ENCODE measurements around the gene ESPNL.

ESPNL gene

DNA sequence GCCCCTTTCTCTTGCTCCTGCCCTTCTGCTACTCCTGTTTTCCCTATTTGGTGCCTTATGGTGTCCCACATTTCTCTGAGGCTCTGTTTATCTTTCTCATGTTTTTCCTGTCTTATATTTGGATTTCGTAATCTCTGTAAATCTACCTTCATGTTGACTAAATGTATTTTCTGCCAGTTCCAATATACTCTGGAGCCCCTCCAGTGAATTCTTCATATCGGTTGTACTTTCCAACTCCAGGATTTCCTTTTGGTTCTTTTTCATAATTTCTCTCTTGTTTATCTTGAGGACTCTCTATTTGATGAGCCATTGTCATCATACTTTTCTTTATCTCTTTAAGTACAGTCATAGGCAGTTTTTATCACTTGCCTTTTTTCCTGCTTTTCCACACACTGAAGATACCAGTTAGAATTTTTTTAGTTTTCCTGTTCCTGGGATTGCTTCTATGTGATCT lies 20.2 kb upstream of the ESPNL start:
- DNase-seq (ENCODE audit: low spot score), result no peak

- no peak for DNase-seq (ENCODE audit: low spot score)
Observed at GRCh38 chr2:238080518-238080917, 19.6 kb upstream of the ESPNL start.

DNA sequence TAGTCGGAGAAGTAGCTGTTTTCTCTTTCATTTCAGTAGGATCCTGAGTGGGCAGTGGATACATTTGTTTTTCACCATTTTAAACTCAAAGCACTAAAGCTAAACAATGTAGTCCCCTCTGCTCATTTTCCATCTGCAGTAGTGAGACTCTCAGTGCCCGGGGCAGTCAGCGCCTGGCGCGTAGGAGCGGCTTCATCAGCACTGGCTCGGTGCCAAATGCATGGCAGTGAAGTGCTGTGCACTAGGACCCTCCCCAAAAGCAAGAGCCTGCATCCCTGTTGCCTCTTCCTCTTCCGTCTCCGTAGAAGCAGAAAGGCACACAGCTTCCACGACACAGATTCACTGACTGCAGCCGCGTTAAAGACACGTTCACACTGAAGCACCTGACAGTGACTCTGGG lies 19.0 kb upstream of the ESPNL start:
- DNase-seq (ENCODE audit: low spot score), result no peak

DNA sequence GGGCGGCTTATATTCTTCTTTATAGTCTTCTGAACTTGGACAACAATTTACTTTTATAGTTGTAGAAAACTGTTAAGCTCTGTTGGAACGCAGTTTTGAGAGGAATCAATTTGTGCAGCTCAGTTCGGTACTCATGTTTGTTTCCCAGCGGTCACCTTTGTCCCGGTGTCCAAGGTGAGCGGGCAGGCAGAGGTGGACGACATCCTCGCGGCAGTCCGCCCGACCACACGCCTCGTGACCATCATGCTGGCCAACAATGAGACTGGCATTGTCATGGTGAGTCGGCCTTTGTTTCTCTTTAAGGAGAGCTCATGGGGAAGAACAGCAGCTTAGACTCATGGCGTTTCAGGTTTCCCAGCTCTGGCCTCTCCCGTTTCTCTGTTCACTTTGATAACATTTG lies 18.6 kb upstream of the ESPNL start:
- no peak for DNase-seq (ENCODE audit: low spot score)

GRCh38 chr2:238082151-238082550 lies 18.0 kb upstream of the ESPNL start:
- no peak for DNase-seq (ENCODE audit: low spot score)

DNA sequence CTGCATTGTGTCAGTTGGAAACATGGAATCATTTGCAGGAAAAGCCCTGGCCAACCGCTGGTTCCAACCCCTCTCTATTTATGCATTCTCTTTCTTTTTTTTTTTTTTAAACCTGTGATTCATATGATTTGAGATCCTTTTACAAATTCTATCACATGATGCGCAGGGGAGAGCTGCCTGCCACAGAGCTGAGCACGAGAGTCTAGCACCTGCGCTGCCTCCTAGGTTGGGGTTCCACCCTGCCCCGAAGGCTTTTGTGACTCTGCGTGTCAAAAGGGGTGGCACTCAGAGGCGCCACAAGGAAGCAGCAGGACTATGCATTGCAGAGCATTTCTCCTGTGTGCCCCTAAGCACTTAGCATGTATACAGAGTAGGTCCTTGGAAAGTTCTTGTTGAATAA lies 17.3 kb upstream of the ESPNL start:
- DNase-seq (ENCODE audit: low spot score), result no peak

DNA sequence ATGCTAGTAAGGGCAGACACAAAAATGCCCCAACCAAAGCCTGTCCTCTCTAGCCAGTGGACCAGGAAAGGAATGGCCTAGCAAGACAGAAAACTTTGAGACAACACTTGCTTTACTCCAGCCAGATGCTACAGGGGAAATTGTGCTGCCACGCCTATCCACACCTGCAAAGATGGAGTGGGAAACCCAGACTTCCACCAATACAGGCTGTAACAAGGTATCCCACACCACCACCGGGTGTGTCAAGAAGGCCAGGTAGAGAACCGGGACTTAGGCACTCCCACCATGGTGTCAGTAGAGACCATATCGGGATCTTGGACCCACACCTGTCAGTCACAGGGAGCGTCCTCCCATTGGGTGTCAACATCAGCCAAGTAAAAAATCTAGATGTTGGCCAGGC lies 16.2 kb upstream of the ESPNL start:
- DNase-seq (ENCODE audit: low spot score), result no peak

- DNase-seq (ENCODE audit: low spot score), result no peak
Observed at GRCh38 chr2:238084761-238085160, 15.4 kb upstream of the ESPNL start.

GRCh38 chr2:238085899-238086298 lies 14.2 kb upstream of the ESPNL start:
- DNase-seq (ENCODE audit: low spot score), result no peak

GRCh38 chr2:238087211-238087610 lies 12.9 kb upstream of the ESPNL start:
- DNase-seq (ENCODE audit: low spot score), result no peak

DNA sequence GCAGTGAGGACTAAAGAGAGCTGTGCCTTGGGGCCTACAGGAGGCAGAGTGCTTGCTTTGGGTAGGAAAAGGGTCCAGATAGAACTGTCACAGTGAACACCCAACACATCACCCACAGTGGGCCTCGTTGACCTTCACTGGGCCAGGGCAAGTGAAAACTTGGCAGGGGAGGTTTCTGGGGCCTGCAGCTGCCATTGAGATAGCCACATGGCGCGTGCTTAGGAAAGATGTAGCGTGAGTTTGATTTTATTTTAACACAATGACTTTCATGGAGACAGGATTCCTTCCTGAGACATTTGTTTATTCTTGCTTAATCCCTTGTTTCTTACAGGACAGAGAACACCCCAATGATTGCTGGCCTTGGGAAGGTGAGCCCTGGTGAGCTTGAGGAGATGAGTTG lies 9.3 kb upstream of the ESPNL start:
- no peak for DNase-seq (ENCODE audit: low spot score)

GRCh38 chr2:238091436-238092060 lies 8.6 kb upstream of the ESPNL start:
- DNase-seq (ENCODE audit: low spot score), result no peak

DNA sequence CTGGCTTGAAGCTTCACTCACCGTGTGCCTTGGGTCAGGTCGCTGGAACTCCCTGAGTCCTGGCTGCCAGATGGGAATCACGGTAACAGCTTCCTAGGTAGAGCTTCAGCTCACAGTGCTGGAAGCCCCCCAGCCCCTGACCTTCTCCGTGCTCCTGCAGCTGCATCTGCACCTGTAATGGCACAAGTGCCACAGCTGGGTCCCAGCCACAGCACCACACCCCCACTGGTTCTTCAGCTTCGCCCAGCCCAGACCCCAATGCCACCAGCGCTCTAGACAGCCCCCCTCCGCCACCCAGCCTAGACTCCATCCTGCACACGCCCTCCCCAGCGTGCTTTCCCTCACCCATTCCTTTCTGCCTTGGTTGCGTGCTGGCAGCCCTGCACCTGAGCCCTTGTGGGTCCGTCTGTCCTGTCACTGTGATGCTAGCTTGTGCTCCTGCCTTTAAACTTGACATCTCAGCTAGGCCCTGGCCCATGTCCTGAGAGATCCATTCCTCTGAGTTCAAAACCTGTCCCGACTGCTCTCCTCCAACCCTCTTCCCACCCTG lies 7.6 kb upstream of the ESPNL start:
- DNase-seq (ENCODE audit: low spot score), result no peak

- DNase-seq (ENCODE audit: low spot score), result no peak
Observed at GRCh38 chr2:238093181-238094140, 6.7 kb upstream of the ESPNL start.

GRCh38 chr2:238094438-238095022 lies 5.6 kb upstream of the ESPNL start:
- DNase-seq (ENCODE audit: low spot score), result no peak

DNA sequence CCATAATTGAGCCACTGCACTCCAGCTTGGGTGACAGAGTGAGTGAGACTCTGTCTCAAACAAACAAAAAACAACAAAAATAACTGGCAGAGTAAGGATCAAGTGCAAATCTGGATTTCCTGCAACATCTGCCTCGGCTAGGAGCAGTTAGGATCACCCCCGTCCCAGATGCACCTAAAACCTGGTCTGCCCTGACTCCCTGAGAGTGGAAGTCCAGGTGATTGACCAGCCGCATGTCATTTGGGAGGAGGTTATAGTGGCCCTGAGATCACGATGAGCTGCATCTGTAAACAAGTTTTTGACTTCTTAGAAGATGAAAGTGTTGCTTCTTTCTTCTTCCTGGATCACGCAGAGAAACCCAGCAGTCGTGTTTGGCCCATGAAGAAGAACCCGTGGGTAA lies 5.0 kb upstream of the ESPNL start:
- DNase-seq (ENCODE audit: low spot score), result no peak

- DNase-seq (ENCODE audit: low spot score), result no peak
Observed at GRCh38 chr2:238096311-238097011, 3.7 kb upstream of the ESPNL start.

- DNase-seq (ENCODE audit: low spot score), result no peak
Observed at GRCh38 chr2:238097201-238097987, 2.7 kb upstream of the ESPNL start.

DNA sequence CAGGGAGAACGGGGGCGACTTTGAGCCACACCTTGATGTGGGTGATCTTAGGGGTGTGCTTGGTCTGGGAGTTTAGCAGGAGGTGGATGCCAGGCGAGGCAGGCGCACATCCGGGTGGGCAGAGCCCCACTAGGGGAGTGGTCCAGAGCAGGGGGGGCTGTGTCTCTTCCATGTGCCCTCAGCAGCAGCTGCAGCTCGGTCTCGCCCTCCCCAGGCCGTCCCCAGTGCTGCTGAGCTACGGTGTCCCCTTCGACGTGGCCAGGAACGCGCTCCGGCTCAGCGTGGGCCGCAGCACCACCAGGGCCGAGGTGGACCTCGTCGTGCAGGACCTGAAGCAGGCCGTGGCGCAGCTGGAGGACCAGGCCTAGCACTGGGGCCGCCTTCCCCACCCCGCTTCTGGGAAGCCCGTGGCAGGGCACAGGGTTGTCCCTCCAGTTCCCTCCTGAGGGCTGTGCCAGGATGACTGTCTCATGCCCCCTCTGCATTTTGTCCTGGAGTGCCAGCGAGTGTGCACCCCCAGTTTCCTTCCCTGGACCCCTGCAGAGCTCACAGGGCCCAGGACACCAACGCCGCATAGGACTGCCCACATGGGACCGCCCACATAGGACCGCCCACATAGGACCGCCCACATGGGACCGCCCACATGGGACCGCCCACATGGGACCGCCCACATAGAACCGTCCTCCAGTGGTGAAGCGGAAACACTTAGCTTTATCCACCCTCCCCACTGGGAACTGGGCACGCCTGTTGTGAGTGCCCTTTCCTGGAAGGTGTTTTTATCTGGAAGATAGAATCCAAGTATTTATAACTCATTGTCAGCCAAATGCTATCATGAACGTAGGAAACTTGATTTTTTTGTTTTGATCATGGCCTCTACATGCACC lies 1.9 kb upstream of the ESPNL start:
- no peak for DNase-seq (ENCODE audit: low spot score)
